ENCODE measurements around the gene ADAMTS3.

DNA sequence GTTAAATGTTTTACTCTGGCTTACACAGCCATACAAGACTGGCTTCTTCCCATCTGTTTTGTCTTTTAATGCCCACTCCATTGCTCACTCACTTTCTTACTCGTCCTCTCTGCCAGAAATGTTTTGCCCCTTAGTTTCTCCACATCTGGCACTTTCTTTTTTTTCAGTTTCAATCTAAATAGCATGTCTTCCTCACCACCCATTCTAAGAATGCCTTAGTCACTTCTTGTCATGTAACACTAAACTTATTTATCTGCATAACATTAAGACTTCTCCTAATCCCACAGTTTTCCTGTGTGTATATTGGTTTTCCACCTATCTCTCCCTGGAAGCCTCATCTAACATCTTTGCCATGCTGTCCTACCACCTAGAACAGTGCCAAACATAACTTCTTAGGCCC, 119.3 kb downstream of the ADAMTS3 start:
- TF ChIP-seq, protein P1, sequence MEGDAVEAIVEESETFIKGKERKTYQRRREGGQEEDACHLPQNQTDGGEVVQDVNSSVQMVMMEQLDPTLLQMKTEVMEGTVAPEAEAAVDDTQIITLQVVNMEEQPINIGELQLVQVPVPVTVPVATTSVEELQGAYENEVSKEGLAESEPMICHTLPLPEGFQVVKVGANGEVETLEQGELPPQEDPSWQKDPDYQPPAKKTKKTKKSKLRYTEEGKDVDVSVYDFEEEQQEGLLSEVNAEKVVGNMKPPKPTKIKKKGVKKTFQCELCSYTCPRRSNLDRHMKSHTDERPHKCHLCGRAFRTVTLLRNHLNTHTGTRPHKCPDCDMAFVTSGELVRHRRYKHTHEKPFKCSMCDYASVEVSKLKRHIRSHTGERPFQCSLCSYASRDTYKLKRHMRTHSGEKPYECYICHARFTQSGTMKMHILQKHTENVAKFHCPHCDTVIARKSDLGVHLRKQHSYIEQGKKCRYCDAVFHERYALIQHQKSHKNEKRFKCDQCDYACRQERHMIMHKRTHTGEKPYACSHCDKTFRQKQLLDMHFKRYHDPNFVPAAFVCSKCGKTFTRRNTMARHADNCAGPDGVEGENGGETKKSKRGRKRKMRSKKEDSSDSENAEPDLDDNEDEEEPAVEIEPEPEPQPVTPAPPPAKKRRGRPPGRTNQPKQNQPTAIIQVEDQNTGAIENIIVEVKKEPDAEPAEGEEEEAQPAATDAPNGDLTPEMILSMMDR (conservative IDR thresholded peaks at IDR 0.05; ENCODE audit: low read length): no peak
- TF ChIP-seq EZH2phosphoT487 (IDR thresholded peaks at IDR 0.05; ENCODE audit: borderline replicate concordance): no peak
